ENCODE data around the gene HDC.

- TF ChIP-seq CTCF (IDR thresholded peaks at IDR 0.05; ENCODE audit: extremely low read depth in 1 of 2, insufficient read depth in 1 of 2, low read depth in 1 of 2, low read length in 2 of 2) (no peak), POLR2AphosphoS5 (IDR thresholded peaks at IDR 0.05; ENCODE audit: insufficient read depth, low read depth, low read length) (no peak), EZH2 (IDR thresholded peaks at IDR 0.05; ENCODE audit: borderline replicate concordance, low read depth, low read length, severe bottlenecking) (no peak), MYC (IDR thresholded peaks at IDR 0.05; ENCODE audit: low read depth, low read length) (no peak), POLR2A (IDR thresholded peaks at IDR 0.05; ENCODE audit: low read depth, low read length) (no peak), MAX (IDR thresholded peaks at IDR 0.05; ENCODE audit: insufficient read depth, insufficient read length) (no peak)
Measured at GRCh38 chr15:50278496-50278895, 13.0 kb upstream of the HDC start.
